Activated CD8-positive, alpha-beta T cell treated with anti-CD3 and anti-CD28 coated beads for 36 hours (primary cell): ENCODE results near the gene TGM3. TPM values are rescaled to one million over a fixed set of nuclear protein-coding genes. Genes with fewer than 3 reads are reported as not detected.

Source experiments
- ATAC-seq: fragments of 200-7000 bp; cut with Tn5 transposase; one replicate; pipeline ENCODE4 v1.10.0; 2021; ENCODE audit warnings: mild to moderate bottlenecking, moderate library complexity
- CTCF ChIA-PET: fragments of 350-600 bp; sonication (Branson Sonifier 250); formaldehyde crosslinking; loops from one replicate; lab custom pipeline; 2021; ENCODE audit warnings: antibody characterized with exemption; lab: Charles Lee
- POLR2A ChIA-PET: fragments of 350-600 bp; sonication (Branson Sonifier 250); formaldehyde crosslinking; loops from one replicate; lab custom pipeline; 2021; ENCODE audit warnings: antibody characterized with exemption; lab: Charles Lee
- DNase-seq: peaks from one replicate; pipeline ENCODE4 v3.0.0-alpha.2; 2020
- H3K27ac Mint-ChIP-seq: one replicate; pipeline ENCODE4 v1.8.0; 2021; ENCODE audit warnings: mild to moderate bottlenecking, mixed read lengths
- H3K27me3 Mint-ChIP-seq: one replicate; pipeline ENCODE4 v1.8.0; 2021; ENCODE audit warnings: mixed read lengths
- H3K36me3 Mint-ChIP-seq: one replicate; pipeline ENCODE4 v1.8.0; 2021; ENCODE audit warnings: low read depth, mixed read lengths
- H3K4me1 Mint-ChIP-seq: one replicate; pipeline ENCODE4 v1.8.0; 2021; ENCODE audit warnings: low read depth, mixed read lengths
- H3K4me3 Mint-ChIP-seq: one replicate; pipeline ENCODE4 v1.8.0; 2021; ENCODE audit warnings: mild to moderate bottlenecking, moderate library complexity, mixed read lengths
- H3K9me3 Mint-ChIP-seq: one replicate; pipeline ENCODE4 v1.8.0; 2021; ENCODE audit warnings: mixed read lengths
- intact Hi-C: fragments of 100-400 bp; cut with micrococcal nuclease; formaldehyde crosslinking; loops from one replicate; pipeline ENCODE4 v1.10.0; 2022
- total RNA-seq, 2 experiments: library from RNA; stranded (reverse); gene quantifications; one replicate each; pipeline ENCODE4 v1.2.3, GENCODE V29; 2021
- TF ChIP-seq, protein P1 (sequence below): fragments of 200-600 bp; IDR thresholded peaks from one replicate; pipeline ENCODE4 v1.8.0; 2022; ENCODE audit warnings: antibody characterized with exemption, mild to moderate bottlenecking

TGM3 gene
- total RNA-seq, 2 experiments from 2014 or later, result not detected

DNA sequence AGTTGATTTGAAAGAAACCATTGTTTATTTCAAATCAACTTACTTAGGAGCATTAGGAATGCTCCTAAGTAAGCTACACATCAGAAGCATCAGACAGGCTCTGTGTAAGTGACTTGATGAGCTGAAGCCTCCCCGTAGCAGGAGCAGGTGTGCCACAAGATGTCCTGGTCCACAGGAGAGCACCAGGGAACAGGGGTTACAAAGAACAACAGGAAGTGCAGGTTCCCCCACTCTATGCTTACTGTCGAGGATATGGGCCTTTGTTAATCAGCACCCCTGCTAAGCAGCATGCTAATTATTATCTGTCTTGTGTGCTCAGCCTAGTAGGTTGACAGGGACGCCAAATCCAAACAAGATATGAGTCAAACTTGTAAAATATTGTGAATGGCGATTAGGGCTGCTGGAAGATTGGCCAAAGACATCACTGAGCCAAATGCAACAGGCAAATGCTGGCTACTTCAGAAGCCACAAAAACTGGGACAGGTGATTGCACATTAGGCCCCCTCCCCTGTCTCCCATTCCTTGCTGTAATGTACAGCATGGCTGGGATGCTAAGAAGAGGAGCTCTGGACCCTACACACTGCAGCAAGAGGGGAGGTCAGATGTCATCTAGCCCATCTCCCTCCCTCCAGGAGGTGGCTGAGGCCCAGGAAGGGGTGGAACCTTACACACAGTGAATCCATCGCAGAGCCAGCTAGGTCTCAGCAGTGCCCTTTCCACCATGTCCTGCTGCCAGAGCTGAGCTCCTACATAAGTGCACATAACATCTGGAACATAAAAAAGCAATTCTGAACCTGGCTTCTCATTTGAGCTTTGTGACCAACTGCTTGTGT, 939 bp downstream of the TGM3 start:
- intact Hi-C loops, result no loop called here
- Mint-ChIP-seq H3K36me3 (no peaks in the 10 kb centered on the region), H3K4me1 (peaks cover 7% of the 10 kb centered on the region), H3K27me3 (peaks cover 2% of the 10 kb centered on the region), H3K4me3 (no peak overlapping the region), H3K27ac (no peak overlapping the region), H3K9me3 (no peaks in the 10 kb centered on the region)
- ChIA-PET POLR2A (no interaction called here), CTCF (no interaction called here)
- TF ChIP-seq, protein P1, sequence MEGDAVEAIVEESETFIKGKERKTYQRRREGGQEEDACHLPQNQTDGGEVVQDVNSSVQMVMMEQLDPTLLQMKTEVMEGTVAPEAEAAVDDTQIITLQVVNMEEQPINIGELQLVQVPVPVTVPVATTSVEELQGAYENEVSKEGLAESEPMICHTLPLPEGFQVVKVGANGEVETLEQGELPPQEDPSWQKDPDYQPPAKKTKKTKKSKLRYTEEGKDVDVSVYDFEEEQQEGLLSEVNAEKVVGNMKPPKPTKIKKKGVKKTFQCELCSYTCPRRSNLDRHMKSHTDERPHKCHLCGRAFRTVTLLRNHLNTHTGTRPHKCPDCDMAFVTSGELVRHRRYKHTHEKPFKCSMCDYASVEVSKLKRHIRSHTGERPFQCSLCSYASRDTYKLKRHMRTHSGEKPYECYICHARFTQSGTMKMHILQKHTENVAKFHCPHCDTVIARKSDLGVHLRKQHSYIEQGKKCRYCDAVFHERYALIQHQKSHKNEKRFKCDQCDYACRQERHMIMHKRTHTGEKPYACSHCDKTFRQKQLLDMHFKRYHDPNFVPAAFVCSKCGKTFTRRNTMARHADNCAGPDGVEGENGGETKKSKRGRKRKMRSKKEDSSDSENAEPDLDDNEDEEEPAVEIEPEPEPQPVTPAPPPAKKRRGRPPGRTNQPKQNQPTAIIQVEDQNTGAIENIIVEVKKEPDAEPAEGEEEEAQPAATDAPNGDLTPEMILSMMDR, result no peak
- no peak for ATAC-seq
- no peak for DNase-seq

DNA sequence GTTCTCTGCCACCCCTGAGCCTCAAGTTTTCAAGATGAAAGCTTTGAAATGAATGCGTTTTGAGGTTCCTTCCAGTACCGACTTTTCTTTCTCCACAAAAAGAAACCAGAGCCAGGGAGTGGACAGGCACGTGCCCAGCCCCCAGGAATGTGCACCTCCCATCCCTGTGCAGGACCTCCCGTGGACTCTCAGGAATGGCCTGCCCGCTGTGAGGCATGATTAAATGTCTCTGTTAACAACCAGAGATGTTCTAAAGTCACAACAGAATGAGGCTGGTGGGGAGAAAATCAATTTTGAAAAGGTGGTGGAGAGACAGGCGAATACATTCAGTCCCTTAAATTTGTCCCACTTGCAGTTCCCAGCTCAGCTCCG, 1.5 kb downstream of the TGM3 start:
- CTCF ChIA-PET, result no interaction called here
- TF ChIP-seq, protein P1, result no peak
- Mint-ChIP-seq H3K4me1 (peaks cover 7% of the 10 kb centered on the region), H3K27me3 (peaks cover 3% of the 10 kb centered on the region), H3K27ac (no peak overlapping the region), H3K9me3 (no peaks in the 10 kb centered on the region), H3K36me3 (no peaks in the 10 kb centered on the region), H3K4me3 (no peak overlapping the region)
- POLR2A ChIA-PET, result no interaction called here
- no peak for DNase-seq
- intact Hi-C loops, result no loop called here
- ATAC-seq, result no peak

DNA sequence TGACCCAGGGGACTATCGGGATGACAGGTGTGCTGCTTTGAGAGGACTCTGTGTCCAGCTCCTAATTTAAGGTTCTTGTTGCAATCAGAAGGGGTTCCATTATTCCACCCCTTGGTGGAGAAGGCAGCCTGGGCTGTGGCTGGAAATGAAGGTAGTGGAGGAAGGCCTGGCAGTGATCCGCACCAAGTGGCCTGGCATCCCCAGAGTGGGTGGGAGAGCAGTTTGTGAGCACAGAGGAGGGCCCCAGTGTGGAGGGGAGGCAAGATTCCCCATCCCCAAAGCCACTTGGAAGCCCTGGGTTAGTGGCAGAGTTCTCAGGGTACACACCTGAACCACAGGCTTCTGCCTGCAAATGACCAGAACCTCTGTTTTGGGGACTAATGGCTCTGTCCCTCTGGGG, 2.3 kb downstream of the TGM3 start:
- CTCF ChIA-PET, result no interaction called here
- TF ChIP-seq, protein P1, result no peak
- ATAC-seq, result no peak
- Mint-ChIP-seq H3K36me3 (no peaks in the 10 kb centered on the region), H3K27me3 (peaks cover 4% of the 10 kb centered on the region), H3K4me3 (no peak overlapping the region), H3K27ac (no peak overlapping the region), H3K4me1 (peaks cover 7% of the 10 kb centered on the region), H3K9me3 (no peaks in the 10 kb centered on the region)
- intact Hi-C loops, result no loop called here
- no peak for DNase-seq
- POLR2A ChIA-PET, result no interaction called here

DNA sequence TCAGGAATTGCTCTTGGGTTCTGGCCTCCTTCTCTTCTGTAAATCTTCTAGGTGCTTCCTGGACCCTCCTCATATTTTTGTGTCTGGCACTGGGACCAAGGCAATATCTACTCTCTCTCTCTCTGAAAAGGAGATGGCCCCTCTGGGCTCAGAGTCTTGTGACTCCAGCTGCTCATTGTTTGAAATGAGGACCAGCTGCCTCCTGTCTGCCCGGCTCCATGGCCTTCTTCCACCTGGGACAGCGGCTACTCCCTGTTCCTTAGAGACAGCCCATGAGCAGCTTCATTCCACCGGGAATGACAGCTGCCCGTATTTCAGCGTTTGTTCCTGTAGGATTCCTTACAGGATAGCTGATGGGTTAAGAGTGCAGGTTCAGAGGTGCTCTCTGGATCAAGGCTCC, 2.9 kb downstream of the TGM3 start:
- DNase-seq (no peak), ATAC-seq (no peak)
- Mint-ChIP-seq H3K27ac (no peak overlapping the region), H3K4me3 (no peak overlapping the region), H3K9me3 (no peaks in the 10 kb centered on the region), H3K4me1 (peaks cover 7% of the 10 kb centered on the region), H3K27me3 (peaks cover 4% of the 10 kb centered on the region), H3K36me3 (no peaks in the 10 kb centered on the region)
- intact Hi-C loops, result no loop called here
- POLR2A ChIA-PET, result interaction anchor here (1.1 kb wide), 1 partner anchor 15 kb away, joined by 3 read pairs; no protein-coding TSS in a partner anchor
- TF ChIP-seq, protein P1, result no peak
- CTCF ChIA-PET, result no interaction called here

DNA sequence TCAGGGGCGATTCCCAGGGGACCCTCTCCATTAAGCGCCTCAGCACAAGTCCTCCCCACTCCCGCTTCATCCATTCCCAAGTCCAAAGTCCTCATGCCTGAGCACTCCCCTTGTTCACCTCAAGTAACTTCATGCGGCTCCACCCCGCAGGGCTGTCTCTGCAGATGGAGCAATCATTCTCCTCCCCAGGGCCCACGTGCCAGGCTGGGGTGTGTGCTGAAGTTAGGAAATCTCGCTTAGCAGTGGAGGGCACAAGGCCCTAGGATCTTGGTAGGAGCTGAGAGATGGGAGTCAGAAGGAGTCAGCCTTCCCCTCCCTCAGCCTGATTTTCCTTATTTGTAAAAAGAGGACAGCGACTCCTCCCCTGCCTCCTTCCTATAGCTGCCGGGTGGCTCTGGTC, 3.5 kb downstream of the TGM3 start:
- intact Hi-C loops, result no loop called here

More for the DNA sequence above, 3.5 kb downstream of the TGM3 start:
- no peak overlapping the region for H3K27ac Mint-ChIP-seq
- no peaks in the 10 kb centered on the region for H3K9me3 Mint-ChIP-seq
- H3K36me3 Mint-ChIP-seq, result no peaks in the 10 kb centered on the region
- TF ChIP-seq, protein P1, result no peak
- CTCF ChIA-PET, result no interaction called here
- H3K4me3 Mint-ChIP-seq, result no peak overlapping the region
- H3K27me3 Mint-ChIP-seq, result peaks cover 4% of the 10 kb centered on the region
- POLR2A ChIA-PET, result interaction anchor here (1.1 kb wide), 1 partner anchor 14 kb away, joined by 3 read pairs; no protein-coding TSS in a partner anchor
- peaks cover 7% of the 10 kb centered on the region for H3K4me1 Mint-ChIP-seq
- no peak for ATAC-seq
- no peak for DNase-seq
